NCI-H187 (cell line): ENCODE measurements around the gene ZC3H4.

ENCODE experiments used
- DNase-seq, 2 experiments: peaks; one replicate each; lab custom pipeline; 2025; lab: John Stamatoyannopoulos, UW

ZC3H4 gene

GRCh38 chr19:47133021-47133471, 19.5 kb upstream of the ZC3H4 start:
- no peak for DNase-seq

- no peak for DNase-seq
These were observed 18.7 kb upstream of the ZC3H4 start for GRCh38 chr19:47132194-47132852.

GRCh38 chr19:47130589-47131227, 17.1 kb upstream of the ZC3H4 start, which contains the start of gene SAE1:
SAE1 (plus strand) TSS chr19:47130835; CDS start chr19:47130931, 96 bp downstream.
- DNase-seq = peak; percentile 98

- no peak for DNase-seq
These were observed 16.6 kb upstream of the ZC3H4 start for GRCh38 chr19:47130120-47130588.

GRCh38 chr19:47129579-47129978, 16.0 kb upstream of the ZC3H4 start:
- no peak for DNase-seq

- DNase-seq = no peak
These were observed 12.0 kb upstream of the ZC3H4 start for GRCh38 chr19:47125669-47125938.

GRCh38 chr19:47124937-47125668, 11.5 kb upstream of the ZC3H4 start:
- DNase-seq = peak; percentile 69 to 70

GRCh38 chr19:47123406-47123805, 9.8 kb upstream of the ZC3H4 start:
- no peak for DNase-seq

GRCh38 chr19:47122359-47123335, 9.1 kb upstream of the ZC3H4 start:
- DNase-seq = no peak

- DNase-seq = no peak
These were observed 7.0 kb upstream of the ZC3H4 start for GRCh38 chr19:47120470-47121067.

GRCh38 chr19:47113850-47114651, 475 bp upstream of the ZC3H4 start:
- DNase-seq = no peak

- DNase-seq = peak; percentile 64 to 73
These were observed 1.2 kb downstream of the ZC3H4 start for GRCh38 chr19:47112166-47112996.

- no peak for DNase-seq
These were observed 1.9 kb downstream of the ZC3H4 start for GRCh38 chr19:47111682-47112165.

GRCh38 chr19:47111006-47111621, 2.5 kb downstream of the ZC3H4 start:
- peak in 1 of 2 experiments; percentile 40 for DNase-seq

- peak; percentile 59 to 84 for DNase-seq
These were observed 3.0 kb downstream of the ZC3H4 start for GRCh38 chr19:47110521-47111005.

GRCh38 chr19:47109541-47110375, 3.8 kb downstream of the ZC3H4 start:
- no peak for DNase-seq

- no peak for DNase-seq
These were observed 4.4 kb downstream of the ZC3H4 start for GRCh38 chr19:47109177-47109540.
